Activated CD4-positive, CD25-positive, alpha-beta regulatory T cell (primary cell): ENCODE data around the gene ETS1.
"Not testable (repeated sequence)": the region's sequence is repeated elsewhere in the genome, so short reads cannot be mapped to it uniquely, and the experiment has no call there.

Source experiments
- DNase-seq, 4 experiments: peaks; one replicate each; lab custom pipeline; 2025; lab: John Stamatoyannopoulos, UW

ETS1 gene

DNA sequence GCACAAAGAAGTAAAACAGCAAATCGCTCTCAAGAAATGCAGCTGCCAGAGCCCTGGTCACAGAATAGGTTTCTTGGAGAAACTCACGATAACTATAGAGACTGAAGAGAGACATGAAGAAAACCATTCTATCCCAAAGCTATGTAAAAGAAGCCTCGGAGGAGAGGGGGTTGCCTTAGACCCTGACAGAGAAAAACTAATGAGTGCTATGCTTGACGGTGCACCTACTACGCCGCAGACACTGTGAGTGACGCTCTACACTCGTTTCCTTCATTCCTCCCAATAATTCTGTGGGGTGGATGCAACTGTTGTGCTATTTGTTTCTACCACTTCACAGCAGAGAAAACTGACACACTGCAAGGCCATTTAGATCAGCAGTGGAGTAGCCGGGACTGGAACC is 121.8 kb downstream of the ETS1 start:
- DNase-seq: no peak

DNA sequence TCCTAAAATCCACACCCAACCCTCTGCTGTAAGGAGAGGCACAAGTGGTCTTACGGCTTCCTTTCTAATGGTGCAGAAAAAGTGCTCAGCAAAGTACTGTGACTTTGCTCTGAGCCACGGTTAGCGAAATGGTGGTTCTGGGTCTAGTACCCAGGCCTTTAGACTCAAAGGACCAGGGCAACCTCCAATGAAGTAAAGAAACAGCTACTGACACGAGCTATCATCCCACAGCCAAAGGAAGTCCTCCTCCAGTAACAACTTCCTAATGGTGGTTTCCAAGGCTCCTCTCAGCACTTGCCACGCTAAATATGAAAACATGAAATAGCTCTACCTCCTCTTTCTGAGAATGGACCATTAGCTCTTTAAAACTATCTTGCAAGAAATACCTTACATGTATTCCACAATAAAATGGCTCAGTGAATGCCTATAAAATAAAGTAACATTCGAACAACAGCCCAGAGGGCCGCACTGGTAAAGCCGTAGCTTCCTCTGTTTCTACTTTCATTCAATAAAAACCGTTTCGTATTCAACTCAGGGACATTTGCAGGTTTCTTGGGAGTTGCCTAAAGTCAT is 122.4 kb downstream of the ETS1 start:
- no peak for DNase-seq

DNA sequence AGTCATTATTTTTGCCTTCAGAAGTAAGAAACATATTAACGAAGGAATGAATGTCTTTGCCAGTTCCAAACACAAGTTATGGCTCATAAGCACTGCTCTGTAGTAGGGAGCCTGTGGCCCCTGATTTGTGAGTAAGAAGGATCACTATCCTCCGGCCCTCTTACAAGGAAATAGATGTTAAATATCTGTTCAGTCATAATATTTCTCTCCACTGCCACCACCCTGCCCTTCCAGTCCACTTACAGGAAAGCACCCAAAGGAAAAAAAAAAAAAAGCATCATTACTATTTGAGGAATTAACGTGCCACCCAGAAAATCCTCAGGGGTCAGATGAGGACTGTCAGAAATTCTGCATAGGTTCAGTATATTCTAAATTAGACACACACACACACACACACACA is 123.4 kb downstream of the ETS1 start:
- DNase-seq: no peak

DNA sequence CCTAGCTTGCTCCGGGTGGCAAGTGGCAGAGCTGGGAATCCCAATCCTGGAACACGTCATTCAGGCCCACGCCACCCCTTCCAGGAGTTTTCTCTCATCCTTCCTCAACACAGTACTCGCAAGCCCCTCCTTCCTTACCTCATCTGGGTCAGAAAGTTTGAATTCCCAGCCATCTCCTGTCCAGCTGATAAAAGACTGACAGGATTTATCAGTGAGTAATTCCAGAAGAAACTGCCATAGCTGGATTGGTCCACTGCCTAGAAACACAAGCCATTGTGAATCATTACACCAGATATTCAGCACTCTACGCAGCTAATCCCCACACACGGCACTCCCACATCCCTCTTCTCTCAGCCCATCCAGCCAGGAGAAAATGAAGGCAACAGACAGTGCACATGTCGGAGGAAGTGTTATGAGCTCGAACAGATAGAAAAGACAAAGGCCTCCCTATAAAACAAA is 124.0 kb downstream of the ETS1 start:
- DNase-seq: no peak

DNA sequence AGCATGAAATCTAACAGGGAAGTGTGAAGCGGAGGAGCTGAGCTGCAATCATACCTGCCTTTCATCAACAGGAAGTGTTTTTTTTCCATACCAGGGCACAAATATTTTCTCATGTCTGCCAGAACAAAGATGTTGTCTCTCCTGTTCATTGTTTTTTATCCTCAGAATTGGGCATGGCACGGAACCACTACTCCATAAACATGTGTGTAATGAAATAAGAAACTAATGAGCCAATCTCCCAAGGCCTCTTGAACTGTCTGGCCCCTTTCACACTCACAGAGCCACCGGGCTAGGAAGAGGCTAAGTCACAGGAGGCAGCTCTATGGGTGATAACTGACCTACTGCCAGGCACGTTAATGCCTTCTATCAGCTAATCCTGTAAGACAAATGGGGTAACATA is 124.4 kb downstream of the ETS1 start:
- DNase-seq: no peak

DNA sequence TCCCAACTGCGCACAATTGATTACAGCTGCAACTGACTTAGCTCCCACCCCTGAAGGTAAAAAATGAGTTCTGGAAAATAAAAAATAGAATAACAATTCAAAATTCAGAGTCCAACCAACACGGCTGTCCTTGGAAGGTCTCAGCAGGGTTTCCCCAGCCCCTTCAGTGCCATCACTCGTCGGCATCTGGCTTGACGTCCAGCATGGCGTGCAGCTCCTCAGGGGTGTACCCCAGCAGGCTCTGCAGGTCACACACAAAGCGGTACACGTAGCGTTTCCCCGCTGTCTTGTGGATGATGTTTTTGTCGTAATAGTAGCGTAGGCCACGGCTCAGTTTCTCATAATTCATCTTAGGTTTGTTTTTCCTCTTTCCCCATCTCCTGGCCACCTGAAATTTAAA is 125.2 kb downstream of the ETS1 start:
- DNase-seq: no peak

DNA sequence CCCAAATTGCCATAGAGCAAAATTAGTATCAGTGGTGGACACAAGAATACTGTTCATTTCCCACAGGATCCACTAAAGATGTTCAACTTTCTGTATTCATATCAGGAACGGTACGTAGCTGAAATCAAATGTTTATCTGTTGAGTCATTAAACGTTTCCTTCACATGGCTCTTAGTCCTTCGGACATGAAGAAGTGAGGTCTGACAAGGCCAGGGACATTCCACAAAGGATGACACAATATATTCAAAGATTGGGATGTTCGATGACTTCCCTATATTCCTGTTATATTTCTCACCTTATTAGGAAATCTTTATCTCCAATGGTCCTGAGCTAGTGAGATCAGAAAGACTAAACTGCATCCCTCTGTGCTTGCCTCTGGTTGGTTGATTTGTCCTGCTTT is 129.0 kb downstream of the ETS1 start:
- DNase-seq: no peak

DNA sequence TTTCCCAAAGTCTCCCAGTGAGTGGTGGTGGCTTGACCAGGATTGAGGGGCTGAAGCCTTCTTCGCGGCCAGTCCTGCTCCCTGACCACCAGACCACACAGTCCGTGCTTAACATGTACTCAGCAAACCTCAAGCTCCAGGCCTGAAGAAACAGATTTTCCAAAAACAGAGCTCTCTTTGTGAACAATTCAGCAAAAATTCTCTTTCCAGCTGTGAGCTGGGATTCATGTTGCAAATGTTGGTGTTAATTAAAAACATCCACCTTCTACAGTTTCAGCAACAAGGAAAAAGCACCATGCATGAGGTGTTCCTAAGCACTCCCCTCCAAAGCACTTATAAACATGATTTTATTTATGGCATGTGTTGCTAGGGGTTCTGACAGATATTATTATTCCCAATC is 129.5 kb downstream of the ETS1 start:
- no peak for DNase-seq

DNA sequence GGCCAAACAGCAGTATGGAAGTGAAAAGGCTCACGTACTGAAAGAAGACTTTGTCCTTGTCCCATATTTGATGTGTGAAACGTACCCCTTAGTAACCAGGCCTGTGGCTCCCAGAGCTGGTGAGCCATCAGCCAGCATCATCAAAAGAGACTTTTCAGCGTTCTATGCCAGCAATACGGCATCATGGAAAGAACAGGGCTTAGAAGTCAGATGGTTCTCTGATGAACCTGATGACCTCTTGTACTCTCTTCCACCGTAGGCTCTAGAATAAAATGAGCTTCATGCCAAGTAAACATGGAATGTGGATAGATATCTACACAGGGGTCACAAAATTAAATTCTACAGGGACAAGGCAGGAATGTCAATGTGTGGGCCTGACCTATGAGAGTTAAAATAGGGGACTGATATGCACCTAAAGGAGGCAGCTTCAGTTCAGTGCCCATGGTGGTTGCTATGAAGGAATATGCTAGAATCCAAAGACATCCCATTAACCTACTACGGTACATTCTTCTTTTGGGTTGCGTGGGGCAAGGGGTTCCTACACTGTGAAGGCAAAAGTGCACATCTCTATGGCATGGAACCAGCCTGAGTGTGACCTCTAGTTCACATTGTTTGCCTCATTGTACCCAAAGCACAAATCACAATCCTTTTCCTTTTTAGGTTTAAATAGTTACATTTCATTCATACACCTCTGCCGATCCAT is 130.6 kb downstream of the ETS1 start:
- no peak for DNase-seq

DNA sequence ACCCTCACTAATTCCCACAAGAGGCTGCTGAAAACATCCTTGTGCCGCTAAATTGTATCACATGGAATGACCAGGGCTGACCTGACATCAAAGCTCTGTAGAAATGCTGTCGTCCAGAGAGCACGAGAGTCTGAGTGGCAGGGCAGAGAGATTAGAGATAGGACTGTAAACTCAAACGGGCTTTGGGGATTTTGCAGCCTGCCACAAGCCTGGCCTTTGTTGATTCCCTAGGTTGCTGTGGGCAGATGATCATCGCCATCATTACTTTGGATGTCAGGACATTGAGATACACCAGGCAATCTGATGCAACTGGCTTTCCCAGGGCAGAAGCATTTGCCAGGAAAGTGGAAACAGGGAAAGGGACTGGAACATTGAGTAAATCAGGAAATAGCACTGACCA is 131.6 kb downstream of the ETS1 start:
- no peak for DNase-seq

DNA sequence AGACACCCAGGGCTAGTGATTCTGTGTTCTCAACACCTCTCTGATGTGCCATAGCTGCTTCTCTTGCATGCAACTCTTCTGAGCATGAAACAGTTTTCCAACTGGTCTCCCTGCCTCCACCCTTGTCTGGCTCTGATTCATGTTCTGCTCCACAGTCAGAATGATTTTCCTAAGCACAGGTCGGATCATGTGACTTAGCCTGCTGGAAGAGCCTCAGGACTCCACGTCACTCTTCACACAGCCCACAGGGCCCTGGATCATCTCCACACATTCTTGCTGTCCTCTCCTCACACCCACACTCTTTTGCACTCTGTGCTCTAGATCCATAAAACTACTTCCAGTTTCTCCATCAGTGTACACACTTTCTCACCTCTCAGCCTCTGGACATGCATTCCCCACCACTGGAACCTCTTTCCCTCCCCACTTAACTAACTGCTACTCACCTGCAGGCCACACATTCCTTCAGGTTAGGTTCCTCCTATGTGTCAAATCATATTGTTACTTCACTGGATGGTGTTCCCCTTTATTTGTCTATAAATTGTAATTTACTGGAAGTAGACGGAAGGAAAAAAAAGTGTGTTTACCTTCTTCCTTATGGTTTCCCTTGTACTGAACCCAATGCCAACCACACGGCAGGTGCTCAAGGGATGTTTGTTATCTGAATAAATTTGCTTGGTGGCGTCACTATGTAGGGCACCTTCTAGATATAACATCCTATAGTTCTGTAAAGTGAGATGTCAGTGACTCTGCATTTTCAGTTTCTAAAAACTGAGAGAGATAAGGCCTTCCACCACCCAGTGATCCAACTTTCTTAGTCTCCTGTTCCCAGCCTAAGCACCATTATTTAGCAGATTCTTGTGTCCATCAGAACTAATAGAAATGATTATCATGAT is 133.7 kb downstream of the ETS1 start:
- DNase-seq: no peak

DNA sequence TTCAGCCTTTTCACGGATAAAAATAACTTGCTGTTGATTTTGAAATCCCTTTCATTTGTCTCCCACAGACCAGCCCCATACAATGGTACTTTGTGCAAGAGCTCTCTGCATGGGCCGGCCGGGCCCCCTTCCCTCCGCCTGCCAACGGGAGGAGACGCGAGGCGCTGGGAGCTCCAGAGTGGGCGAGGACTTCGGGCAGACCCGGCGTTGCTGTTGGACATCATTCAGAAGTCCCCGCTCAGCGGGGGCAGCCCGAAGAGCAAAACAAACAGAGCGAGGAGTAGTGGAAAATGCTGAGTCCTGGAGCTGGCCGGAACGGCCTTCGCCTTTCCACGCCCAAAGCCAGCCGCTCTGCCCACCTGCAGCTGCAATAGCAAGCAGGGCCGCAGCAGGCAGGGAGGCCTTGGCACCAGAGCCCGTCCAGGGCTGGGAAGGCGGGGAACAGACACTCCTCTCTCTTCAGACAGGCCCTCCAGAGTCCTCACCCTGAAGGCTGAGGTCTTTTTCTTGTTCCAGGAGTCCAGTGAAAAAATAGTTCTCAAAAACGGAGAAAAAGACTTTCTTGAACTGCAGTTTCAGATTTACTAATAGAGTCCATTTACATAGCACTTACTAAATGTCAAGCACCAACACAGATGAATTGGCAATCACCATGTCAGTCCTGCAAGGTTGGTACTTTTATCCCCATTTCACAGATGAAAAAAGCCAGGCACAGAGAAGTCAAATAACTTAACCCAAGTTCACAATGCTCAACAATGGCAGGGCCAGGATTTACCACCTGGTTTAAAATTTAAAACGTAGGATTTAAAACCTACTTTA is 135.5 kb downstream of the ETS1 start:
- no peak for DNase-seq

DNA sequence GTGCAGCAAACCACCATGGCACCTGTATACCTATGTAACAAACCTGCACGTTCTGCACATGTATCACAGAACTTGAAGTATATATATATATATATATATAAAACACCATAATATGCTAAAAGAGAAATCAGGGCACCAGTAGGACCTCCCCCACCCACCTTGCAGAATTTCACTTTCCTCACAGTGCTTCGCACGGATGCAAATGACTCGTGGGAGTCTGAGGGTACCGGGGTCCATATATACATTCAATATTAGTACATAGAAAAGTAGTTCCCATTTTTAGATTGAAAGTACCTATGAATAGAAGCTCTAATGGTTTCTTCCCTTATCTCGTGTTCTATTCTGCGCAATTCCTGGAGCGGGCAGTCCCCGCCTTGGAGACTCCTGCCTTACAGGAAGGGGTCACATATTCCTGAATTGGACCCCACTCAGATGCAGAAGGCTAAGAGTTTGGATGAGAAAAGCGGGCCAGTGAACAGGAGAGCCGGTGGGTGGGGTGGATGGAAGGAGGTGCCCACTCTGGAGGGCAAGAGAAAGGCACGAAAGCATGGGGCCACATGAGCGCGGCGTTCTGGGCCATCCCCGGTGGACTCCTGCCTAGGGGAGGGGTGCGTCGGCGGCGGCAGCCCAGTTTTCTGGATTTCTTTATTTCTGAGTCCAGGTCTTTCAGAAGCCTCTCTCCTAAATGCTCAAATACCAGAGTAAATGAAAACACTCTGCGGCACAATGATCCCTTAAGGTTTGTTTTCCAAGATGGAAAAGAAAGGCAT is 136.3 kb downstream of the ETS1 start:
- no peak for DNase-seq

DNA sequence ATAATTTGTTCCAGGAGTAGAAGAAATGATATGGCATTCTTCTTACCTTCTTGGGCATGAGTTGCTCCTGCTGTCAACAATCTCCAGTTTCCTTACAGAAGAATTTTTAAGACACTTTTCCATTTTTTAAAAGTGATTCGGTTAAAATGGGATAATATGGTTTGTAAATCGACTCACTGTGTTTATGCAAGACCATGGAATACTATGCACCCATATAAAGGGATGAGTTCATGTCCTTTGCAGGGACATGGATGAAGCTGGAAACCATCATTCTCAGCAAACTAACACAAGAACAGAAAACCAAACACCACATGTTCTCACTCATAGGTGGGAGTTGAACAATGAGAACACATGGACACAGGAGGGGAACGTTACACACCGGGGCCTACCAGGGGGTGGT is 136.9 kb downstream of the ETS1 start:
- not testable (repeated sequence) for DNase-seq

DNA sequence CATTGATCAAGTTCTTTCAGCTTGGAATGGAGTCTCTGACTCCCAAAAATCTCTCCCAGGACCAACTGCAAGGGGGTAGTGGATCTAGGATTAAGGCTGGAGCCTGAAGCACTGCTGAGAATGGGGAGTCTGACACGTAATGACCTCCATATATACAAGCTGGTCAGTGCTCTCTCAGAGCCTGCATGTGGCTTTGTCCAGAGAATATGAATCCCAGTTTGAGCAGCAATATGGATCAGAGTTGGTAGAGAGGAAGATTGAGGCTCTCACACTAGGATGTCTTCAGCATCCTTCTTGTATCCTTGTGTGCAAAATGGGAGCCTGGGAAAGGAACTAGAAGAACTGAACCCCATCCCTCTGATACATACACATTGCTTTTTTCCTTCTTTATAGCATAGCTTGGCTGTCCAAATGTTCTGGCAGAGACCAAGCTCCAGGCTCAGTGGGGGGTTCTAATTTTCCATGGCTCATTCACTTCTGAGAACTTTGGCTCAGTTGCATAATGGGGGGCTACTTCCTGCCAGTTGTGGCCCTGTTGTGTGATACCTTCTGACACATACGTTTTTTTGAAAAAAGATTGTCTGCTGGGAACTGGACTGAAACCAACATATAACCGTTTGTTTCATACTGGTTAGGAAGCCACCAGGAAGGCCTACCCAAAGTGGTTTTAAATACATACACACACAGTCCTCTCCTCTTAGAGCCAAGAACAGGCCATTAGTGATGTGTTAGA is 138.2 kb downstream of the ETS1 start:
- no peak for DNase-seq

DNA sequence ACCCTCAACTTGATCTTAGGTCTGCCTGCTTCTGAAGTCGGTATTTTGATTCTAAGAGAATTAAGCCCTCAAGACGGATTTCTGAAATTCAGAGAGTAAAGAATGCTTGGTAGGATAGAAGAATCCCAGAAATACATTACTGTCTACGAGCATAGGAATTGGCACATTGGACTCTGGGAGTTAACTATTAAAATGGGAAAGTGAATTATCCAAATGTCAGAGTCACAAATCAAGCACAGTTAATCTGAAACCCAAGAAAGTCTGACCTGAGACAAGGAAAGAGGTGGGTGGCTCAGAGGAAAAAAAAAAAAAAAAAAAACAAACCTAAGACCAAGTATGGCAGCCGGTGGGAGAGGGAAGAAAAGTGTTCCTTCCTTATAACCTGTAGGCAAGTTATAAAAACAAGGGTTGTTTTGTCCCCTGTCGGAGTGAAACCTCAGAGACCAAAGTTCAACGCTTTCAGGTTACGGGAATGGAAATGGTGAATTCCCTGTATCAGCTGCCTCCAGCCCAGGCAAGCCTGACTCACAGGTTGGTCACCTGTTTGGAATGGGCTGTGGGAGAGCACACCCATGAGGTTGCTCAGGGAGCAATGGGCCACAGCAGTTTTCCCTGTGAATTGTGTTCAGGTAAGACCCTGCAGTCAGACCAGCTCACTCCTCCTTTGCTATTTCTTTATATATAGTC is 139.0 kb downstream of the ETS1 start:
- no peak for DNase-seq

DNA sequence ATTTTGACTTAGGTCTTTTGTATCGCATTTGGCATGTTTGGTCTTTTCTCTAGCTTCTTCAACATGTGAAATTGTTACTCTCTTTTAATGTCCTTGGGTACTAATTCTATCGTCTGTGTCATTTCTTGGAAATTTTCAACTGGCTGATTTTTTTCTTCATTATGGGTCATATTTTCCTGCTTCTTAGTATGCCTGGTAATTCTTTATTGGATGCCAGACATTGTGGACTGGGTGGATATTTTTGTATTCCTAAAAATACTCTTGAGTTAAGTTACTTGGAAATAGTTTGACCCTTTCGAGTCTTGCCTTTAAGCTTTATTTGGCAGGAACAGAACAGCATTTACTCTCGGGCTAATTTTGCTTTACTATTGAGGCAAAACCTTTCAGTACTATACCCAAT is 140.1 kb downstream of the ETS1 start:
- DNase-seq: no peak

DNA sequence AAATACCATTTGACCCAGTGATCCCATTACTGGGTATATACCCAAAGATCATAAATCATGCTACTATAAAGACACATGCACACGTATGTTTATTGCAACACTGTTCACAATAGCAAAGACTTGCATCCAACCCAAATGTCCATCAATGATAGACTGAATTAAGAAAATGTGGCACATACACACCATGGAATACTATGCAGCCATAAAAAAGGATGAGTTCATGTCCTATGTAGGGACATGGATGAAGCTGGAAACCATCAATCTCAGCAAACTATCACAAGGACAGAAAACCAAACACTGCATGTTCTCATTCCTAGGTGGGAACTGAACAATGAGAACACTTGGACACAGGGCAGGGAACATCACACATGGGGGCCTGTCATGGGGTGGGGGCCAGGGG is 141.4 kb downstream of the ETS1 start:
- not testable (repeated sequence) for DNase-seq

DNA sequence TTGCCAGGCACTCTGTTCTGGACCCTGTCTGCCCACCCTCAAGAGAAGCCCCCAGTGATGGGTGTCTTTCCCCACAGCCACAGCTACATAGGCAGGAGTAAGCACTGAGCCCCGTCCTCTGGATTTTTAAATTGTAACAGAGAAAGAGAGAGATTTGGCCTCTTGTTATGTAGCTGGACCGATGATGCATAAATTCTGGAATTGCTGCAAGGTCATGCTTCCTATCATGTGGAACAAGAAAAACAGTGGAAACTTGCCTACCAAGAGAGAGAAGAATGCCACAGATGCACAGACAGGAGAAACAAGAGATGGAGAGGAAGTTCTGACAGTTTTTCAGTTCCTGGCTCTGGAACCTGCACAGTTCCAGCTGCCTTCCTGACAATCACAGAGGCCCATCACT is 150.2 kb downstream of the ETS1 start:
- no peak for DNase-seq

DNA sequence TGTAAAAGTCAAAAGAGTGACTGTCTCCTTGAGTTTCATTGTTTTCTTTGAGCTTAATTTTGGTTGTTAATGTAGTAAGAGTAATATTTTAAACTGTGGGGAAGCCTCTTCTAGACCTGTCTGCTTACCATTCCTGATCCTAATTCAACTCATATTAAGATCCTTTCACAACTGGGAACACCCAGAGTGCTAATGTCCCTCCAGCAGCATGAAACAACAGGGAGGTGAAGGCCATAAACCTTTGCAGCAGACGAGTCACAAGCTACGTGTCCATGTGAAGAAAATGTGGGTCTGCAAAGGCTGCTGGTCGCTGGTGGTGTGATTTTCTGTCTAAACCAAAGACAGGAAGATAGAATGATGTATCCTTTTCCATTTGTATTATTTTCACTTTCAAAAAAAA is 152.5 kb downstream of the ETS1 start:
- DNase-seq: no peak
